ENCODE measurements around the gene TEX35.

TEX35 gene

DNA sequence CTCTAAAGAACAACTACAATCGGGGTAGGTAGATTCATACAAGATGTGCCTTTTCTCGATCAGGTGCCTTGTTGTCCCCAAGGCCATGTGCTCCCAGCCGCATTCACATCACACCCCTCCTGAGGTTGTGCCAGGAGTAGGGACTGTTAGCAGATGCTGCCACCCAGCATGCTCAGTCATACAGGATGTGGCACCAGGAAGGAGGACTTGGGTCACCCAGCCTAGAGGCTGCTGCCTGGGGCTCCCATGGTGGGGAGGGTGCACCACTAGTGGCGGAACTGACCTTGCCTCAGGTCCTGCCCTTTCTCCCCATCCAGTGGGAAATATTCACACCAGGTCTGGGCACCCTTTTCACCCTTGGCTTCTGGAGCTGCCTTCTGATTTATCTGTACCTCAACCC is 8.3 kb downstream of the TEX35 start:
- DNase-seq: no peak

DNA sequence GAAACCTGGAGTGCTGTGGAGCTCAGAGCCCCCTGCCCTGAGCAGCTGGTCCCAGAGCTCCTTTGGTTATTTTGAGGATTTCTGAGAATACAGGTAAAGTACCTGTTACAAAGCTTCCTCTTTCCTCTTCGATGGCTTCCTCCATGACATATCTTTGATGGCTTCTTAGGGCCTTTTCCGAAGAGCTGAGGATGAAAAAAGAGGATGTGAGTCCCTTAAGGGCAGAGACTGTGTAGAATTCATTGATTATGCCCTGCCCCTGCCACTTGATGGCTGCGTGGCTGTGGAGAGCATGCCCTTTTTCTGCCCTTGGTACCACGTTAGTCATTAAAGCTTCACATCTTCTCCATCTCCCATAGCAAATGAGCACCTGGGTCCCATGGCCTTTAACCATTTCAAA is 14.2 kb downstream of the TEX35 start:
- DNase-seq: no peak

DNA sequence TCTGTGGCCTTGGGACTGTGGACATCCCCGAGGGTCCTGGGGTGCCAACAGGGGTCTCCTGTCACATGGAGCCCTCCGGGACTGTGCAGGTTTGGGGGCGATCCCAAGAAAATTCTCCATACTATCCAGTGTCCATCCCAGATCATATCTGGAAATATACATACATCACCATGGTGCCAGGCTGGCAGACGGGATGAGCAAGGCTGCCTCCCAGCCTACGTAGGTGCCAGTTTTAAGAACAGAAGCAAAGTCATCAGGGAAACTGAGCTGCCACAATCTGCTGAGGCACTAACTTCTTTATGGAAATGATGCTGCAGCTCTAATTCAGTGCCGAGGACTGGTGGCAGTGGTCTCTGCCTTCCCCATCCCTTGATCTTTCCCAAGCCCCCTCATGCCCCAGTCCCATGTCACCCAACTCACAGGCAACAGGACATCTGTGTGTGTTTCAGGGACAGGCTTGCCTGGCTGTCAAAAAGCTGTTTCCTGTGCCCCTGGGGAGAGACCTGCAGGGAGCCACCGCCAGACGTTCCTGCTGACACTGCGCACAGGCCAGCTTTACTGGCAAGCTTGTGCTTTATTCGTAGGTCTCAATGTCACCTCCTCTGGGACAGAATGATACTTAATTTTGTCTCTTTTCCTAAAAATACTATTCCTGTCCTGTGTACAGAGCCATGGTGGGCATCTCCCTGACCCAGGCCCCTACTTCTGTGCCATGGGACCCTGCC is 15.5 kb downstream of the TEX35 start:
- no peak for DNase-seq

DNA sequence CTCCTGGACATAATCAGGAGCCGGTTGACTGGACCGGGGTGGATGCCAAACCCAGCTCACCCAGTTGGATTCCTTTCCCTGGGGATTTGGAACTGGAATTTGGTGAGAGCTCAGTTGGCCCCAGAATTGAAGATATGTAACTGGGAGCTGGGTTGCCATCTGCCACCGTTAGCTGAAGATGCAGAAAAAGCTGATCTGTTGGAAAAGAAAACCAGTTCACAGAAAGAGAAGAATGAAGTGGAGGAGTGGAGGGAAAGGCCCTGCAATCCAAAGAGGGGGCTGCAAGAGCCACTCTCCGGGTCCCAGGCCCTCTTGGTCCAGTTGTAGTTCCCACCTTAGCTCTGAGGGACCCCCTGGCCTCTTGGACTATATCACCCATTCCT is 16.0 kb downstream of the TEX35 start:
- DNase-seq: no peak

DNA sequence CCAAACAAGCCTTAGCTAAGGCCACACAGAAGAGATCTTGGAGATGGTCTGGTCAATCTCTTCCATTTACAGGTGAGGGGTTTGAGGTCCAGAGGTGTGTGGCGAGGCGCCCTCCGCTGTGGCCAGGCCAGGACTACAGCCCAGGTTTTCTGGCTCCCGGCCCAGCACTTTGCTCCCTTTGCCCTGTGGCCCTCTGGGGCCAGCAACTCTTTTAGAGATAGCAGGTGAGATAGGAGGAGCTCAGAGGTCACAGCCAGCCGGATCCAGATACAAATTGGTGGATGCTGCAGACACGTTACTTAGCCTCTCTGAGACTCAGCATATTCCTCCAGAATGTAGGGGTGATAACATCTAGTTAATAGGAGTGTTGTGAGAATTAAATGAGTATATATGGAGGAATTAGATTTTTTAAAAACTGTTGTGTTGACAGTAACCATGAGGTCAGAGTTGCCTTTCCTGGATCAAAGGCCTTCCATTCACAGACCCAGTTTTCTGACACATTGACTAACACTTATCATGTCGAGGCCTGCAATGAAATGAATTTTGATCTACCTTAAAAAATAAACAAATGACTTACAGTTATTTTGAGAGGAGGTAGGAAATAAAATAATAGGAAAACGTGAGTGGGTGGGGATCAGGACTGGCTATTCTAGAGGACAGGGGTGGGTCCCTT is 16.6 kb downstream of the TEX35 start:
- no peak for DNase-seq

DNA sequence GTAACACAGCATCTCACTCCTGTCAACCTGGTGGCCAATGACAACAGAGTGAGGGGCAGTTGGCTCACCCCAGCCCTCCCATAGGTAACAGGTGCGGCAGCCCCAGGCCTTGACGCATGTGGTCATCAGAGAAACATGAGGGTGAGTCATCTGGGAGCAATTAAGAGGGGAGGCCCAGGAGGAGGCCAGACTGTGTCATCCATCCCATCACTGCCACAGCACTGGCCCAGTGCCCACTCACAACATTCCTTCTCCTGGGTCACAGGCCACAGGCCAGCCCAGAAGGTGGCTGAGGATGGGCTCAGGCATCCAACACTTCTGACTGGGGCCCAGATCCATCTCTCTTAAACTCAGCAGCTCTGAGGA is 17.1 kb downstream of the TEX35 start:
- no peak for DNase-seq

DNA sequence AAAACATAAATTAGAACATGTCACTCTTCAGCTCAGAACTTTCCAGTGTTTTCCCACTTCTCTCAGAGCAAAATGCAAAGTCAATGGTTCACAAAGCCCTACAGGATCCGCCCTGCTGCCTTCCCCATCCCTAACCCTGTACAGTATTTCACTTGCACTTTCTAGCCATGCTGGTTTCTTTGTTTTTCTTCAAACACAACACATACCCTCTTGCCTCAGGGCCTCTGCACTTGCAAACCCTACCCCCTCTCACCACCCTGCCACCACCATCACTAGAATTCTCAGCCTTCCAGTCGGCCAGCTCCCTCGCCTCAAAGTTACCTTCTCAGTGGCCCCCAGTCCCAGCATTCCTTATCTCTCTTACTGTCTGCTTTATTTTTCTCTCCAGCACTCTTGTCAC is 17.6 kb downstream of the TEX35 start:
- no peak for DNase-seq

DNA sequence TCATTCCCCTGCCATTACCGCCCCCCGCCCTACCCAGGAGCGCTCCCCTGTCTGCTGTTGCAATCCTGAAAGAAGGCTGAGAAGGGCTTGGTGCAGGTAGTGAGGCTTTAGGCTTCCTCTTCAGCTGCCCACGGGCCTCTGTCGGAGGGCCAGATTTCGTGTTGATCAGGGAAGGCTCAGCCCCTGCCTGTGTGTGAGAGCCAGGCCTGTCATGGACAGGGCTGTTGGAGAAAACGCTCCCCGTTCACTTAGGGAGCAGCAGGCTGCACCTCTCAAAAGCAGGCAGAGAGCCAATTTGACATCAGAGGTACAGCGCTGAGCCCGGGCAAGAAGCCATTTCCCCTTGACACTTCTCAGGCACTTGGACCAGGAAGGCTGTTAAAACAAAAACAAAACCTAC is 19.0 kb downstream of the TEX35 start:
- no peak for DNase-seq

DNA sequence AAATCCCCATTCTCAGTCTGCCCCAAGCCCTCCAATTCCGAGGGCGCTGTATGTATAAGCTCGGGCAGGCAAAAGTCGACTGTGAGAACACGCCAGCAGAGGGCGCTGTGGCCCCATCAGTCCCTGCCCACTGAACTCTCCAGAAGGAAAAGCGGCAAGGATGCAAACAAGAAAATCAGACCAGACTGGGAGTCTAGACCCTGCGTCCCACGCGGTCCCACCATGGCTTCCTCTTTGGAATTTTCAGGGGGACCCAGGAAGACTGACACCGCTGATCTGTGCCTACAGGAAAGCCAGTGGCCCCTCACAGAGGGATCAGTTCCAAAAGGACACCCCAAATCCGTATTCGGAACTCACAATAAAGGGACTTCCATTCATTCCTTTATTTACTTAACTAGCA is 19.5 kb downstream of the TEX35 start:
- peak; percentile 68 to 70 for DNase-seq

DNA sequence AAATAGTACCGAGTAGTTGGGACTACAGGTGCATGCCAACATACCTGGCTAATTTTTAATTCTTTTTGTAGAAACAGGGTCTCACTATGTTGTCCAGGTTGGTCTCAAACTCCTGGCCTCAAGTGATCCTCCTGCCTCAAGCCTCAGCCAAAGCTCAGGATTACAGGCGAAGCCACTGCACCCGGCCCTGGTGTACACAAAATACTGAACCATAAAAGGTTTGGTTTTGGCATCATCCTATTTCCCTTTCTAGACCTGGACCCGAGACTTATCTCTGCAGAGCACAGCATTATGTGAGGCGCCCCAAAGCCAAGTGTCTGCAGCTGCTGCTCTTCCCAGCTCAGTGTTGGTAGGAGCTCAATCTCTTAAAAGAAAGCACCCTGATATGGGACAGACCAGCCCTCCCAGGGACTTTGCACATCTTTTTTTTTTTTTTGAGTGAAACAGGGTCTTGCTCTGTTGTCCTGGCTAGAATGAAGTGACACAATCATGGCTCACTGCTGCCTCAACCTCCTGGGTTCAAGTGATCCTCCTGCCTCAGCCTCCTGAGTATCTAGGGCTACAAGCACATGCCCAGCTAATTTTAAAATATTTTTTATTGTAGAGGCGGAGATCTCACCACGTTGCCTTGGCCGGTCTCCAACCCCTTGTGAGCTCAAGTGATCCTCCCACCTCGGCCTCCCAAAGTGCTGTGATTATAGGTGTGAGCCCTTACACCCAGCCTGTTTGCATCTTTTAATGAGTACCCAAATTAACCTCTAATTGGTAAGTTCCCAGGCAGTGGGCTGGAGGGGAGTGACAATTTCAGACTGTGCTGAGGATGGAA is 20.4 kb downstream of the TEX35 start:
- DNase-seq: no peak

DNA sequence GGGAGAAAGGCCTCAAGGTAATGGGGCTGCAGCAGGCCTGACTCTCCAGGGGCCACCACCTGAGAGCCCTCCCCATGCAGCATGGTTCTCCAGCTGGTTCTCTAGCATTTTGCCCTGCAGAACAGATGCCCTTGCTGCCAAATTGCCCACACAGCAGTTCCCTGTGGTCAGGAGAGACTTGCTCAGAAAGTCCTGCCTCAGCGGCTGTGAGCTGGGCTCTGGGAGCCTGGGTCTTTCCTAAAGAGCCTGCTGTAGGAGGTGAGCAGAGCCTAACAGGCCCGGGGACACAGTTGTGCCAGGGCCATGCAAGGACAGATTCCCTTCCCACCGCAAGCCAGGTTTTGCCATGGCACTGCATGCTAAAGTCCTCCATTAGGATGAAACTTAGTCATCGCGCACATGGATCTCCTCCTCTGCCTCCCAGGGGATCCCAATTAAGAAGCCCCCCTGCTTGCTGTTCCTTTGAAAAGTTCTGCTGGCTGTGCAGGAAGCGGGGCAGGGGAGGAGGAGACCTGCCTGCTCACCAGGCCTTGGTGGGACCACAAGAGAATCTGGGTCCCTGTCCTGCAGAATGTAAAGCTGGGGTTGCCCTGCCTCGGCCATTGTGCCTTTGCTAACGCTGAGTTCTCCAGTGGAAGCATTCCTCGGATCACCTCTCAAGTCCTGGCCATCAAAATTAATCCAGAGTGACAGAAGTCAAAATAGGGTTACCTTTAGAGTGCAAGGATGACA is 21.4 kb downstream of the TEX35 start:
- DNase-seq: no peak

DNA sequence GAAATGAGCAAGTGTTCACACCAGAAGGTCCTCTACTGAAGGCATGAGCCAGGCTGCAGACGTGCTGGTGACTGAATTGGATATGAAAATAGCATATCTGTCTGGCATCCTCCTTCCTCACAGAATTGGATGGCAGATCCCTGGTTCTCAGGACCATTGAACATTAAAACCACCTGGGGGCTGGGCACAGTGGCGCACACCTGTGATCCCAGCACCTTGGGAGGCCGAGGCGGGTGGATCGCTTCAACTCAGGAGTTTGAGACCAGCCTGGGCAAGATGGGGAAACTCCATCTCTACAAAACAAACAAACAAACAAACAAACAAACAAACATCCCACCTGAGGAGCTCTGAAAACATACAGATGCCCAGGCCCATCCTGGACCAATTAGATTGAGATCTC is 23.4 kb downstream of the TEX35 start:
- no peak for DNase-seq

DNA sequence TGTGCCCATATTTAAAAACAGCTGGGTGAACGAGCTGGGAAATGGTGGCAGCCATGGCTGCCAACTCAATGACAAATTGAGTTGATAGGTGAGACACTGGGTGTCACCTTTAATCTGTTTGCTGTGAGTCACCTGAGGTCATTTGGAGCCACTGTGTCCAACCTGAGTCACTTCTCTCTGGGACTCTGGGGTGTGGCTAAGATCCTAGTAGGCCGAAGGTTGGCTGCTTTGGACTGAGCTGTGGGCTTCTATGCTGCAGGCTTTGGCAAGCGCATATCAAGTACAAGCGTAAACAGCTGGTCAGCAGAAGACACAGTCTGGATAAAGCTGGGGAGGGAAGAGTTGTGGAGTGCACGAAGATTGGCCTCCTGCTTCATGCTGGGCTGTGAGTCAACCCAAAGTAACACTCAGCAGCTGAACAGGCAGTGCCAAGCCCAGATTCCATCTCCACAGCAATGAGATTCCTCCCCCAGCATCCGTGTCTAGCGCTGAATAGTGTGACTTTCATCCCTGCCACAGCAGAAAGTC is 24.0 kb downstream of the TEX35 start:
- DNase-seq: no peak

DNA sequence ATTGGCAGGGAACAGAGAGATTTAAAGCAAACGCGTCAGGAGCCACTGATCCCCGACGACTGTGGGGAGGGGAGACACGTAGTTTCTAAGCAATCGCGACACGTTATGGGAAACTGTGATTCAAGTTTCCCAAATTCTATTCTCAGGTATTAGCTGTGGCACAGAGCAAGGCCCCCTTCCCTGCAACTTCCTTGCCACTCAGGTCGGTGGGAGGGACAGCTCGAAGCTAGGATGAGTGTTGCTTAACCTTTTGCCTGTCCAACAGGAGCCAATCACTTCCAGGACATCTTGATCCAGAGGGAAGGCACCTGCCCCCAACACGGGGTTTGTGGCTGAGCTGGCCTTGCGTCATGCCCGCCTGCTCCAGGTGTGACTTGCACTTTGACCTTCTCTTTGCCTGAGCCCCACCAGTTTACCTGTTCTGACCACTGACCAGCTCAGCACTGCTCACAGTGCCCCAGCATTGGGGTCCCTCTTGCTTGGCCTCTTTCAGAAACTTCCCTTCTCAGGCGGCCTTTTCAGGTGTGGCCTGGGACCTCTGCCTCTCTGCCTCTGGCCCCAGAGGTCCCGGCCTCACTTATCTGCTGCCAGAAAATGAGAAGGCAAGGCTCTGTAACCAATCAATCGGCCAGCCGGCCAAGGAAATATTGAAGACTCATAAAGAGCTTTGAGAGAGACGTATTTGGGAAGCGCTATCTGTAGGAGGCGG is 24.6 kb downstream of the TEX35 start:
- DNase-seq: no peak

DNA sequence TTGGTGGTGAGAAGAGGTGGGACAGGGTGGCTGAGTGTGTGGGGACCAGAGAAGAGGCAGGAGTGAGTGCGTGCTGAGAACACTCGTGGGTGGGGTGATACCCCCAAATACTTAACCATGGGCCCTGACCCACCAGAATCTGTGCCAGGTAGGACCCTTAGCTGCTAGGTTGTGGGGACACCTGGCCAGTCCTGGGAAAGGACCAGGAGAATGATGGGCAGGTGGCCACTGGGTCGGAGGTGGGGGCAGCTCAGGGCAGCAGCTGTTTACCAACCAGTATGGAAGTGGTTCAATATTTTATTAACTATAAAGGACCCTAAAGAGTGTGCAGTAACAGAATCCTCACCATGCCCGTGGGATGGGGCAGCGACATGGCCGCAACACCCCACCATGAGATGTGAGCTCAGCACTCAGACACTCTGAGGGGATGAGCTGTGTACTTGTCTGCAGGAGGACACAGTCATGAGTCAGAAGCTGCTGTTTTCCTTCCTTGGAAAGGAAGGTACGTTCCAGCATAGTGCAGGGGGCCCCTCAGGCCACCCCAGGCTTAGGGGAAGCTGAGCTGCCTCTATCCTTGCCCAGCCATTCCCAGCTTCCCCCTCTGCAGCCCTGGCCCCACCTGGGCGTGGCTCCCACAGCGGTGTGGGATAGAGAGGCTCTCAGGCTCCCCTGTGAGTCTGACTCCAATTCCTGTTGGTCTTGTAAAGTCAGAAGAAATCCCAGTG is 25.4 kb downstream of the TEX35 start:
- DNase-seq: no peak

DNA sequence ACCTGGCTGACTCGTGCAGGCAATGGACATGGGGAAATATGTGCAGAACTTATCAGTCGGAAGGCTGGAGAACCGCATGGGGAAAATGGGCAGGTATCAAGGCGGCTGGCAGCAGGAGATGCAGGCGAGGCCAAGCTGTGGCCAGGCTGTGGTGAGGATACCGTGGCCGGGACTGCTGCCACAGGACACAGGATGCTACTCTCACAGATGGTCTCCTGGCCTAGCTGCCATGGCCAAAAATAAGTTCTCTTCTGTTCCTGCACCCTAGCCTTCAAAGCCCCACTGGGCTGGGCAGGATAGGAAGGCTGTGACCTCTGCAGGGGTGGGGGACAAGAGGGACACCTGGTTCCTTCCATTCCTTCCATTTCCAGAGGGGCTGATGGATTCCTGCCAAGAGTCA is 26.4 kb downstream of the TEX35 start:
- DNase-seq: no peak

DNA sequence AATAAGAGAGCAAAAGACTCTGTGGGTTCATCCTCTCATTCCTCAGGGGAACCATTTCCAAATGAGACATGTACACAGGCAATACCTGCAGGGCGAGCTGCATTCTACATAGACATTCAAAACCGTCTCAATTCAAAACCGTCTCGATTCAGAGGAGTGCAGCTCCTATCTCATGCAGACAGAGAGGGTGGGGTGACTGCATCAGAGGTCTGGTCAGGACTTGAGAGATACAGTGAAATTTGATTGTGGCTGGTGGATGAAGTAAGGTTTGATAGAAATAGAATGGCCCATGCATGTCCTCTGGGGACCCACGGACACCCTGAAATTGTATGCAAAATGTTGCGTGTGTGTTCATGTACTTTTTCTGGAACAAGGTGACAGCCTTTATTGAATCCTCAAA is 27.3 kb downstream of the TEX35 start:
- no peak for DNase-seq

DNA sequence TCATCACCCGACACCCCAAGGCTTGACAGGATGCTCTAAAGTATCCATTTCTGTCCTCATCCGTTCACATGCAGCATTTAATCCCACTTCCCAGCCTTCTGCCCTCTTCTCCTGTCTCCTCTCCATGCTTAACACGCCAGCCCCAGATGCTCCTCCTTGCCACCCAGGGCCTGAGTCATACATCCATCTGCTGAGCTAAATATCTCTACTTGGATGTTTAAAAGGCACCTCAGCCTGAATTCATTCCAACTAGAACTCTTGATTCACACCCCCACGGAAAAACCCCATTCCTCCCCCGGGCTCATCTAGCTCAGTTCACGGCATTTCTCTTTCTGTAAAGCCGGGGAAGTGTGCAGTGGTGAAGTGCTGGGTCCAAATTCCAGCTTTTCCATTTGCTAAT is 27.7 kb downstream of the TEX35 start:
- DNase-seq: no peak

DNA sequence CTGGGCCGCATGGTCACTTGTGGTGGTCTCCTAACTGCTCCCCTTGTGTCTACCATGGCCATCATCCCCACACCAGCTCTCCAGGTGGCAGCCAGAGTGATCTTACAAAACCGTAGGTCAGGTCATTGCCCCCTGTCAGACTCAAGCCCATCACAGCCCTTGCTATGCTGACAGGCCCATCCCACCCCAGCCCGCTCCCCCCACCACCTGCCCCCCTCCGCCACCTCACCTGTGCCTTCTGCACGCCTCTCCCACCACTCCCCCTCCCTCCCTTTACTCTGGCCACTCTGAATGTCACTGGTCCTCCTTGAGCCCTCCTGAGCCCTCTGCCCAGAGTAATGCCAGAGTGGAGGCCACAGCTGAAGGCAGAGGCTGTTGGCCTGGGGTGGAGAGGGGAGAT is 28.5 kb downstream of the TEX35 start:
- no peak for DNase-seq

DNA sequence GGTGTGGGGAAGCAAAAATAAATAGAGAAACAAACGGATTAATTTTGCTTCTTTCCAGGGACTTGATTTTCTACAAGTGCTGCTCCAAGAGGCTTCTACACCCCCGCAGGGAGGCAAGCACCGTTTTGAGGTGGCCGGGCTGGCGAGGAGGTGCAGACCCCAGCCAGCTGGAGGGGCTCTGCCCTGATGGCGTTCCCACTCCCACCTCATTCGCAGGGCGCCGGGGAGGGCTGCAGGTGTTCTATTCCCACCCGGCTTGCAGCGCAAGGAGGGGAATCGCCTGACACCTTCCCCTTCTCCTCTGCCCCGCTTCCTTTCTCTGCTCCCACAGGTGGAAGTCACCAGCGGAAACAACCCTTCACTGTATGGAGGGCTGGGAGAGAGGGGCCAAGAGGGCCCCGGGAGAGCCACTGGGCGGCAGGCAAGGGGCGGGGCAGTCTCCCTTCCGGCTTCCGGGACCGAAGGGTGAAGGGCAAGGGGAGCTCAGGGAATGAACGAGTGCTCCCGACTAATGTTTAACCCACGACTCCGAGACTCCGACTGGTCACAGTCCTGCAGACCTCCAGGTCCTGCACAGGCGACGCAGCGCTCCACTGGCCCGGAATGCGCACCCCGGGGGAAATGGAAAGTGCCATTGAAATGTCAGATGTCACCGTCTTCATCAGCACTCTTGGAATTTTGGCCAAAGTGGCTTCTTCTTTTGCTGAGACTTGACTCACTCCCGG is 29.1 kb downstream of the TEX35 start:
- DNase-seq: peak; percentile 4 to 26

Data from CD4-positive, alpha-beta T cell treated with Interleukin-1 beta for 1 hour (primary cell).